Measurements from ENCODE around the gene ZFYVE27.
A peak's percentile ranks its signal among the peaks of the same experiment; 100 is the strongest.

ZFYVE27 gene

DNA sequence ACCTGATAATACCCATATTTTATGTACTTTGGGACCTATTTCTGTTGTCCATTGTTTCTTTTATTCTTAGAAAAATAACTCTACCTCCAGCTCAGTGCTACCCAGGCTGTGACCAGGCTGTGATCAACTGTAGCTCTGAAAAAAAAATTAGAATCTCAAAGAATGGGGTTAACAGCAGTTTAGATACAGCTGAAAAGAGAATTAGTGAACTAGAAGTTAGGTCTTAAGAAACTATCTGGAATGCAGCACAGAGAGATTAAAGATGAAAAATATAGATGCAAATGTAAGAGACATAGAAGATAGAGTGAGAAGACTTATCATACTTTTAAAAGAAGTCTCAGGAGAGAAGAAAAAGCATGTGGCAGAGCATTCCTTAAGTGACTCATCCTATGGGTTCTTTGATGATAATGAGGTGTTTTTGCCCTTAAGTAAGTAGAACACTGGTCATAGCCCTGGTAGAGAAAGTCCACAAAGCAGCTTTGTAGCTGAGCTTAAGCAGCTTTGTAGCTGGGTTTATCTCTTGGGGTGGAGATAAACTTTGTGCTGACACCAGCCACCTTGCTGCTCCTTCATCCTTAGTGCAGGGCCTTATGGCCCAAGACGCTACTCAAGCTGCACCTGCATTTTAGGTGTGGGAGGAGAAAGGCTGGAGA is 62.2 kb downstream of the ZFYVE27 start:
- DNase-seq = no peak

DNA sequence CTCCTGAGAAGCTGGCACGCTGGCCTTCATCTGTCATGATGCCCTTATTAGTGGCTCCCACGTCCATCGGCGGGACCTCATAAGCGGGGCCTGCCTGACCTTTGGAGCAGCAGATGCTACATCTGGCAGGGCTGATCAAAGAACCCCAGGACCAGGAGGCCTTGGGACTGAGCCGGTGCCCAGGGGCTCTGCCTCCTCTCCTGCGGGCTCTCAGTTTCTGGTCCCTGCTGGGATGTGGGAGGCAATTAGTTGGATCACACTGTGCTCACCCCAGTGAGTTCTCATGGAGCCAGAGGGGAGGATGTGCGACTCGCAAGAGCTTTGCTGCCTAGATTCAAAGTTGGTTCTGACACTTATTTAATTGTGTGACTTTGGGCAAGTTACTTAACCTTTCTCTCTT is 63.5 kb downstream of the ZFYVE27 start:
- DNase-seq = no peak

DNA sequence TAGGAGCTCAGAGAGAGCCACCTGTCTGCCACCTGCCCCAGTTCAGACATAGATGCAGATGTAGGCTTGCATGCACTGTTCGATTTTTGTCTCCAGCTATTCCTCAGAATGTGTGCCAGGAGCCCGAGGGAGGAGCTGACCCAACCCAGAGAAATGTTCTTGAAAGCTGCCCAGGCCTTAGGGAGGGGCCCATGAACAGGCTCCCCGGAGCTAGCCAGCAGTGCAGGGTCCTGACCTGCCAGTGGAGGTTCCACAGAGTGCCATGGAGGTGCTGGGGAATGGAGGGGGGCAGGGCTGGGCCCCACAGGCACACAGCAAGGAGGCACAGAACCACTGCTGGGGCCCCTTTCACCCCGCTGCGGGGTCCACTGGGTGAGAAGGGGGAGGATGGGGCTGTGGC is 64.5 kb downstream of the ZFYVE27 start:
- peak; percentile 30 for DNase-seq

DNA sequence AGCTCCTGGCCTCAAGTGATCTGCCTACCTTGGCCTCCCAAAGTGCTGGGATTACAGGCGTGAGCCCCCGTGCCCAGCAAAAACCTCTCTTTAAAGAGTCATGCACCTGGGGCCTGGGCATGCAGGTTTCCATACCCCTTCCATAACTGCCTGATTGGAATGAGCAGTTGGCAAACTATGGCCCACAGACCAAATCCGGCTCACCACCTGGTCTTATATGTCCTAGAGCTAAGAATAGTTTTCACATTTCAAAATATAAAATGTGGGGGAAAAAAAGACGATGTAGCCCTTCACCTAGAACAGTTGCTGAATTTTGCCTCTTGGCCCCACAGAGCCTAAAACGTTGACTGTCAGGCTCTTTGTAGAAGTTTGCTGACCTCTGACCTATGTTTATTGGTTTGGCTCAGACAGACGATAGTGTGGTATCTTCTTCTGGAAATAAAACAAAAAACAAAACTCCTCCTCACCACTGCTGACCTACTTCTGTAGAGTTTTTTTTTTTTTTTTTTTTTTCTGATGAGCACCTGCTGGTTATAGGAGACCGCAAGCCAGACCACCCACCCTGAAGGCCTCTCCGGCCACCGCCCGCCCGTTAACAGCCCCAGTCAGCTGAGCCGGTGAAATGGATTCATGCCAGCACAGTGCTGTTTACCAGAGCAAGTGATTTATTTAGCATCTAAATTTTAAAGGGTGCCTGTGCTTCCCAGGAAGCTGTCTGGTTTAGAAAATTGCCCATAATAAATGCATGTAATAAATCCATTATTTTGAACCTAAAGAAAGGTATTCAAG is 68.4 kb downstream of the ZFYVE27 start:
- no peak for DNase-seq

DNA sequence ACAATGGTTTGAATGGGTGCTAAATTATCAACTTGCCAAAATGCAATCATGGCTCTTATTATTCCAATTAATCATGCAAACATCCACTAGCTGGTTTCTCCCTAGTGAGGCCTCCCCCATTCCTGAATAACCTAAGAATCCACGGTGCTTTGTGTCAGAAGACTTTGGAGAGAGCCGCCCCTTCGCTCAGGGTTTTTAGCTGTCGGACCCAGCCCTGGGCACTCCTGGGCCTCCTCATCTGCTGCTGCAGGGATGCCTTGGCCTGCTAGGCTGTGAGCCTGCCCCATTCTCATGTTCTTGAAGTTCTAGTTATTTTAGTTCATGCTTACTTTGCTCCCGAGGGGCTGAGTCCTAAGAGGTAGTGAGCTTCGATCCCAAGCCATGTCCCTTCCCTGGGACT is 69.0 kb downstream of the ZFYVE27 start:
- DNase-seq = no peak

DNA sequence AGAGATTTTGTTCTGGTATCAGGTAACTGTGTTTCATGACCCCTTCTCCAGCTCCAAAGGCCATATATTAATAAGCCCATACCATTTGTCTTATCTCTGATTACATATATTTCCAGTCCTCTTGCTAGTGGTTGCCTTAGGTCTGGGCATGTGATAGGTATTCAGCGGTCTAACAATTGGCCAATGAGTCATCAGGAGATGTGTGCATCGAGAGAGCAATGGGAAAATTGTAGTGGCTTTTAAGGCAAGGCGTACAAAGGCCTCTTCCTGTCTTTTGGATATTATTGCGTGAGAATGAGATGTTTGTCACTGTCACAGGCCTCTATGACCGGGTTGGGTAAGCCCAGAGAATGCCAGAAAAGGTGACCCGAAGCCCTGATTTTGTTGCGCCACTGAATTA is 73.5 kb downstream of the ZFYVE27 start:
- peak; percentile 93 for DNase-seq
